Liver (tissue), 9 donors: ENCODE data around the gene NPEPL1. TPM values are rescaled to one million over a fixed set of nuclear protein-coding genes. Genes with fewer than 3 reads are reported as not detected.

Source experiments
- DNase-seq: peaks from one replicate; pipeline ENCODE4 v3.0.0-alpha.2; 2017; ENCODE audit warnings: low spot score
- H3K27ac ChIP-seq, 2 donors: one replicate each; pipeline ENCODE4 v1.7.0; 2013; ENCODE audit warnings: inconsistent platforms in 2 of 2, low read length in 2 of 2, control low read depth in 1 of 2, low read depth in 1 of 2, mild to moderate bottlenecking in 1 of 2
- H3K27me3 ChIP-seq, 4 donors: one replicate each; pipeline versions ENCODE4 v1.6.1 to v1.7.0; 2013; ENCODE audit warnings: low read length in 3 of 4, inconsistent platforms in 1 of 4, mild to moderate bottlenecking in 1 of 4, moderate library complexity in 1 of 4; ENCODE audit not compliant: control insufficient read depth in 4 of 4, insufficient read depth in 4 of 4
- H3K36me3 ChIP-seq, 4 donors: one replicate each; pipeline versions ENCODE4 v1.6.1 to v1.7.0; 2013; ENCODE audit warnings: low read length in 3 of 4, mild to moderate bottlenecking in 3 of 4, low read depth in 1 of 4, moderate library complexity in 1 of 4; ENCODE audit not compliant: control insufficient read depth in 4 of 4, insufficient read depth in 3 of 4
- H3K4me1 ChIP-seq, 4 donors: one replicate each; pipeline versions ENCODE4 v1.6.1 to v1.7.0; 2013; ENCODE audit warnings: low read length in 3 of 4, mild to moderate bottlenecking in 3 of 4, moderate library complexity in 1 of 4; ENCODE audit not compliant: control insufficient read depth in 4 of 4, insufficient read depth in 4 of 4
- H3K4me3 ChIP-seq, 3 donors: one replicate each; pipeline versions ENCODE4 v1.6.1 to v1.7.0; 2013; ENCODE audit warnings: low read length in 3 of 3, control low read depth in 1 of 3, low read depth in 1 of 3, mild to moderate bottlenecking in 1 of 3
- H3K9ac ChIP-seq, 2 donors: one replicate each; pipeline ENCODE4 v1.7.0; 2013; ENCODE audit warnings: low read length in 2 of 2, mild to moderate bottlenecking in 2 of 2, moderate library complexity in 2 of 2, control low read depth in 1 of 2, low read depth in 1 of 2
- H3K9me3 ChIP-seq, 4 donors: one replicate each; pipeline versions ENCODE4 v1.6.1 to v1.7.0; 2013; ENCODE audit warnings: low read length in 3 of 4; ENCODE audit not compliant: control insufficient read depth in 4 of 4
- FOXA1 ChIP-seq: IDR thresholded peaks from 2 replicates; pipeline ENCODE4 v1.6.1; 2016; ENCODE audit warnings: antibody characterized with exemption
- FOXA2 ChIP-seq: IDR thresholded peaks from 2 replicates; pipeline ENCODE4 v1.6.1; 2016; ENCODE audit warnings: antibody characterized with exemption
- GABPA ChIP-seq, 2 donors: IDR thresholded peaks in 1 of 2; conservative IDR thresholded peaks in 1 of 2; 2 replicates each; pipeline ENCODE4 v1.6.1; 2016; ENCODE audit warnings: antibody characterized with exemption in 2 of 2, mild to moderate bottlenecking in 1 of 2, moderate library complexity in 1 of 2
- HNF4A ChIP-seq, 2 donors: conservative IDR thresholded peaks; 2 replicates each; pipeline ENCODE4 v1.6.1; 2016; ENCODE audit warnings: antibody characterized with exemption in 2 of 2, mild to moderate bottlenecking in 2 of 2
- HNF4G ChIP-seq: IDR thresholded peaks from 2 replicates; pipeline ENCODE4 v1.6.1; 2016; ENCODE audit warnings: antibody characterized with exemption
- JUND ChIP-seq, 2 donors: IDR thresholded peaks; 2 replicates each; pipeline ENCODE4 v1.6.1; 2016; ENCODE audit warnings: antibody characterized with exemption in 2 of 2
- NR2F2 ChIP-seq: IDR thresholded peaks from 2 replicates; pipeline ENCODE4 v1.6.1; 2016; ENCODE audit warnings: antibody characterized with exemption
- RAD21 ChIP-seq, 2 donors: IDR thresholded peaks; 2 replicates each; pipeline ENCODE4 v1.6.1; 2016; ENCODE audit warnings: antibody characterized with exemption in 2 of 2, mild to moderate bottlenecking in 2 of 2
- REST ChIP-seq: IDR thresholded peaks from 2 replicates; pipeline ENCODE4 v1.6.1; 2016; ENCODE audit warnings: antibody characterized with exemption, mild to moderate bottlenecking
- SP1 ChIP-seq: IDR thresholded peaks from 2 replicates; pipeline ENCODE4 v1.6.1; 2018; ENCODE audit warnings: antibody characterized with exemption, mild to moderate bottlenecking
- TAF1 ChIP-seq: conservative IDR thresholded peaks from 2 replicates; pipeline ENCODE4 v1.6.1; 2016; ENCODE audit warnings: antibody characterized with exemption, mild to moderate bottlenecking
- YY1 ChIP-seq: IDR thresholded peaks from 2 replicates; pipeline ENCODE4 v1.6.1; 2016; ENCODE audit warnings: antibody characterized with exemption, mild to moderate bottlenecking
- ZBTB33 ChIP-seq: IDR thresholded peaks from 2 replicates; pipeline ENCODE4 v1.6.1; 2016; ENCODE audit warnings: antibody characterized with exemption
- WGBS: extraction: QIAGEN DNeasy Blood & Tissue Kit; methylation state at CpG from one replicate; pipeline ENCODE4 v1.1.7; 2013; 5-methylcytosine and 5-hydroxymethylcytosine counted together
- polyA plus RNA-seq, 2 donors: library from polyadenylated mRNA; stranded (reverse) in 1 of 2; unstranded in 1 of 2; fragments of 200-250 nt in 1 of 2; fragments of >200 nt in 1 of 2; fragmentation: Nextera tagmentation in 1 of 2; extraction: Ambion mirVana in 1 of 2; gene quantifications; one replicate each; pipeline versions ENCODE4 v1.2.1 to v1.2.3, GENCODE V29; 2013 to 2015
- total RNA-seq, 2 donors: library from RNA; depleted of rRNA; stranded (reverse); fragments of >200 nt; gene quantifications; one replicate each; pipeline ENCODE4 v1.2.3, GENCODE V29; 2014
- TF ChIP-seq, protein P1 (sequence below): IDR thresholded peaks from 2 replicates; pipeline ENCODE4 v1.6.1; 2016; ENCODE audit warnings: antibody characterized with exemption
- TF ChIP-seq, protein P2 (sequence below): fragments of 150-350 bp; IDR thresholded peaks from 2 replicates; pipeline ENCODE4 v1.5.1; 2017; ENCODE audit warnings: improper control_type of control experiment, low read depth, low read length; ENCODE audit not compliant: missing input control
- donor health status: healthy.
- donor health status: healthy.
- donor health status: healthy.
- donor health status: healthy.
- donor health status: healthy.

Gene NPEPL1
- total and polyA plus RNA-seq, 4 donors = 8.0 to 13.3 (median 10.9) TPM

DNA sequence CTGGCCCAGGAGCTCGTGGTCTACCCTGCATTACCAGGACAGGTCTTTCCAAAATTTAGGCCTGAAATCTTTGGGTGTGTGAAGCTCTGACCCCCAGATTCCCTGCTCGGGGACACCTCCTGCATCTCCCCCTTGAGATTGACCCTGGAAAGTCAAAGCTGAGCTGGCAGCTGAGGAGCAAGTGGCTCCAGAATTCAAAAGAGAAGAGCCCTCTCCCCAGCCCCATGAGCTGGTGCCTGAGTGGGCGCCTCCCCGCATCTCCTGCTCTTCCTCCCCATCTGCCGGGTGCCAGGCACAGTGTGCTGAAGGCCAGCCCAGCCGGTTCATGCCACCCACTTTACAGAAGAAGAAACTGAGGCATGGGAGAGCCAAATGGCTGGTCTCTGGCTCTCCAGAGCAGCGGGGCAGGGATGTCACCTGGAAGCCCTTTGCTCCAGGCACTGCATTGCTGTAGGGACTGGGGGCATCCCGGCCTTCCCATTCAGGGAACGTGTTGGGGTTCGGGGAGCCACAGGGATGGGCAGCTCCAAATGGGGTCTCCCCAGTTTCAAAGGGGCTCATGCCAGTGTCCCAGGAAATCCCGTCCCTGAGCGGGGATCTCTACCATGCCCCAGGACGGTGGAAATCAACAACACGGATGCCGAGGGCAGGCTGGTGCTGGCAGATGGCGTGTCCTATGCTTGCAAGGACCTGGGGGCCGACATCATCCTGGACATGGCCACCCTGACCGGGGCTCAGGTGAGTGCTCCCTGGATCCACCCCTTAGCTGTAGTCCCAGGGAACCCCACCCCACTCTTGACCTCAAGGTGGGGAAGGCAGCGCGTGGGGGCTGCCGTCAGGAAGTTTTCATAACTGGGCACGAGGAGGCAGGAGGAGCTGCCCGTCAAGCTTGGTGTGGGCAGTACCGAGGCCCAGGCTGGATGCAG, 20.5 kb downstream of the NPEPL1 start:
- H3K27ac ChIP-seq = no peak overlapping the region
- H3K4me1 ChIP-seq = no peaks in the 10 kb centered on the region
- peak; percentile 22 for DNase-seq
- H3K36me3 ChIP-seq = peaks cover 0 to 4% (median 1%) of the 10 kb centered on the region in 4 donors
- 97% methylated on average over 24 of the region's 24 CpGs for WGBS
- TF ChIP-seq NR2F2 (no peak), YY1 (no peak), FOXA2 (no peak)
- no peaks in the 10 kb centered on the region for H3K9me3 ChIP-seq
- H3K9ac ChIP-seq = no peak overlapping the region
- H3K27me3 ChIP-seq = no peaks in the 10 kb centered on the region
- no peak overlapping the region for H3K4me3 ChIP-seq

- peak; percentile 28 for DNase-seq
- 96% methylated on average over 24 of the region's 24 CpGs for WGBS
- TF ChIP-seq HNF4A (conservative IDR thresholded peaks at IDR 0.05) = no peak
- no peak for TF ChIP-seq SP1
- no peak for TF ChIP-seq TAF1
- no peak for TF ChIP-seq HNF4G
- TF ChIP-seq, protein P1, sequence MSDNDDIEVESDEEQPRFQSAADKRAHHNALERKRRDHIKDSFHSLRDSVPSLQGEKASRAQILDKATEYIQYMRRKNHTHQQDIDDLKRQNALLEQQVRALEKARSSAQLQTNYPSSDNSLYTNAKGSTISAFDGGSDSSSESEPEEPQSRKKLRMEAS = no peak
- TF ChIP-seq JUND (IDR thresholded peaks at IDR 0.05) = no peak
- no peak for TF ChIP-seq GABPA (IDR thresholded peaks at IDR 0.05 in 1 of 2, conservative IDR thresholded peaks at IDR 0.05 in 1 of 2)
- TF ChIP-seq, protein P2, sequence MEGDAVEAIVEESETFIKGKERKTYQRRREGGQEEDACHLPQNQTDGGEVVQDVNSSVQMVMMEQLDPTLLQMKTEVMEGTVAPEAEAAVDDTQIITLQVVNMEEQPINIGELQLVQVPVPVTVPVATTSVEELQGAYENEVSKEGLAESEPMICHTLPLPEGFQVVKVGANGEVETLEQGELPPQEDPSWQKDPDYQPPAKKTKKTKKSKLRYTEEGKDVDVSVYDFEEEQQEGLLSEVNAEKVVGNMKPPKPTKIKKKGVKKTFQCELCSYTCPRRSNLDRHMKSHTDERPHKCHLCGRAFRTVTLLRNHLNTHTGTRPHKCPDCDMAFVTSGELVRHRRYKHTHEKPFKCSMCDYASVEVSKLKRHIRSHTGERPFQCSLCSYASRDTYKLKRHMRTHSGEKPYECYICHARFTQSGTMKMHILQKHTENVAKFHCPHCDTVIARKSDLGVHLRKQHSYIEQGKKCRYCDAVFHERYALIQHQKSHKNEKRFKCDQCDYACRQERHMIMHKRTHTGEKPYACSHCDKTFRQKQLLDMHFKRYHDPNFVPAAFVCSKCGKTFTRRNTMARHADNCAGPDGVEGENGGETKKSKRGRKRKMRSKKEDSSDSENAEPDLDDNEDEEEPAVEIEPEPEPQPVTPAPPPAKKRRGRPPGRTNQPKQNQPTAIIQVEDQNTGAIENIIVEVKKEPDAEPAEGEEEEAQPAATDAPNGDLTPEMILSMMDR = no peak
- TF ChIP-seq REST = no peak
- TF ChIP-seq FOXA1 = no peak
- TF ChIP-seq NR2F2 = no peak
- no peak for TF ChIP-seq ZBTB33
- TF ChIP-seq RAD21 (IDR thresholded peaks at IDR 0.05) = no peak
- H3K4me3 ChIP-seq = no peak overlapping the region
- no peaks in the 10 kb centered on the region for H3K9me3 ChIP-seq
- no peak overlapping the region for H3K9ac ChIP-seq
- H3K27ac ChIP-seq = no peak overlapping the region
- H3K4me1 ChIP-seq = no peaks in the 10 kb centered on the region
- no peaks in the 10 kb centered on the region for H3K27me3 ChIP-seq
- peaks cover 0 to 4% (median 1%) of the 10 kb centered on the region in 4 donors for H3K36me3 ChIP-seq
Measured at GRCh38 chr20:58713801-58714339, 21.3 kb downstream of the NPEPL1 start.
